ENCODE results near the gene INVS.
A peak's percentile ranks its signal among the peaks of the same experiment; 100 is the strongest.

Gene INVS

DNA sequence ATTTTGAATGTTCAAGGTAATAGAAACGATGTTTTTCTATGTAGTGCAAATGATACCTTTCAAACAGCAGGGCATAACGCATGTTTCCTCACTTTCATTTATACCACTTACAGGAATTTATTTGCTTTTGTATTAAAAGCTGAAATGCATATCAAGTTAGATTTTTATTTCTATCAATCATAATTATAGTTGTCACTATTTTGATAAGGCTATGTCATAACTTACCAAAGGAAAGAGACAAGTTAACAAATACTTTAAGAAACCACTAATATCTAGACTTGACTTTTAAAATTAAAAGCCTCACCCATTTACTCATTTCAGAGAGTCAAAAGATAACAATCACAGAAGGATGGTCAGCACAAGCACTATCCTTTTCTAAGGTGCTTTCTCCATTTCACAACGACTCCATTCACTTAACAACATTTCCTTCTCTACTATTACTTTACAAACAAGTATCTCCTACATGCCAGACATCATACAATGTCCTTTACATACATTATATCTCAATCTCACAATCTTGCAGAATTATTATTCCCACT, 12.9 kb upstream of the INVS start:
- H3K27ac ChIP-seq (ENCODE audit: low read depth, low read length), result peak overlapping the region; percentile 96

DNA sequence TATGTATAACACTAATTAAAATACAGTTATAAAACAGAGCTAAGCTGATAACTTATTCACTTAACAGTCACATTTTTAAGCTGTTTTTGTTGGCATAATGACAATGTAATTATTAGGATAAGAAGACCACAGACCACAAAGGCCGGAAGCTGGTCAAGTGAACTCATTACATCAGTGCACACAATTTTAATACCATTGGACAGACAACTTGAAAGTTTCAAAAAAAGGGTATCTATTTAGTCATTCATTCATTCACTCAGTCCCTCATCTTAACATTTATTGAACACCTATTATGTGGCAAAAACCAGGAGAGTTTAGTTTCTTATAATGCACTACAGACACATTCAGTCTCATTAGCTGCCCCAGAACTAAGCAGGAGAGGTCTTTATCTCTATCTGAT, 11.8 kb upstream of the INVS start:
- Histone ChIP-seq H3K9me2 (replicated peaks; ENCODE audit: control insufficient read depth, low read length) (no peaks in the 10 kb centered on the region), H3K27ac (ENCODE audit: low read depth, low read length) (peak overlapping the region; percentile 96), H3K27me3 (ENCODE audit: control insufficient read depth, low read length) (no peaks in the 10 kb centered on the region), H3K79me2 (ENCODE audit: control insufficient read depth, low read length) (peaks cover 99% of the 10 kb centered on the region), H3K9me3 (ENCODE audit: control insufficient read depth, insufficient read depth, low read length) (no peaks in the 10 kb centered on the region), H3F3A (ENCODE audit: control insufficient read depth, insufficient read depth) (peaks cover 46% of the 10 kb centered on the region), H3K4me3 (ENCODE audit: low read length) (peak overlapping the region; percentile 71), H3K4me1 (ENCODE audit: control insufficient read depth, low read length) (peaks cover 98% of the 10 kb centered on the region), H3K4me2 (ENCODE audit: low read length) (peak overlapping the region; percentile 87), H3K36me3 (ENCODE audit: control insufficient read depth, low read length) (no peaks in the 10 kb centered on the region; the same call in 1 of the 2 replicates), H4K20me1 (ENCODE audit: control insufficient read depth, insufficient read depth, low read depth, low read length) (peaks cover 4% of the 10 kb centered on the region)
- TF ChIP-seq, protein P1, sequence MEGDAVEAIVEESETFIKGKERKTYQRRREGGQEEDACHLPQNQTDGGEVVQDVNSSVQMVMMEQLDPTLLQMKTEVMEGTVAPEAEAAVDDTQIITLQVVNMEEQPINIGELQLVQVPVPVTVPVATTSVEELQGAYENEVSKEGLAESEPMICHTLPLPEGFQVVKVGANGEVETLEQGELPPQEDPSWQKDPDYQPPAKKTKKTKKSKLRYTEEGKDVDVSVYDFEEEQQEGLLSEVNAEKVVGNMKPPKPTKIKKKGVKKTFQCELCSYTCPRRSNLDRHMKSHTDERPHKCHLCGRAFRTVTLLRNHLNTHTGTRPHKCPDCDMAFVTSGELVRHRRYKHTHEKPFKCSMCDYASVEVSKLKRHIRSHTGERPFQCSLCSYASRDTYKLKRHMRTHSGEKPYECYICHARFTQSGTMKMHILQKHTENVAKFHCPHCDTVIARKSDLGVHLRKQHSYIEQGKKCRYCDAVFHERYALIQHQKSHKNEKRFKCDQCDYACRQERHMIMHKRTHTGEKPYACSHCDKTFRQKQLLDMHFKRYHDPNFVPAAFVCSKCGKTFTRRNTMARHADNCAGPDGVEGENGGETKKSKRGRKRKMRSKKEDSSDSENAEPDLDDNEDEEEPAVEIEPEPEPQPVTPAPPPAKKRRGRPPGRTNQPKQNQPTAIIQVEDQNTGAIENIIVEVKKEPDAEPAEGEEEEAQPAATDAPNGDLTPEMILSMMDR (IDR thresholded peaks at IDR 0.05; ENCODE audit: low read depth, low read length, poor library complexity, severe bottlenecking), result no peak
- TF ChIP-seq EZH2phosphoT487 (IDR thresholded peaks at IDR 0.05; ENCODE audit: borderline replicate concordance, low read length), result no peak

More for the DNA sequence above, 12.9 kb upstream of the INVS start:
- Histone ChIP-seq H3K4me2 (ENCODE audit: low read length) (peak overlapping the region; percentile 87), H3F3A (ENCODE audit: control insufficient read depth, insufficient read depth) (peaks cover 46% of the 10 kb centered on the region), H3K9me2 (replicated peaks; ENCODE audit: control insufficient read depth, low read length) (no peaks in the 10 kb centered on the region), H4K20me1 (ENCODE audit: control insufficient read depth, insufficient read depth, low read depth, low read length) (peaks cover 4% of the 10 kb centered on the region; the same call in 1 of the 2 replicates), H3K4me1 (ENCODE audit: control insufficient read depth, low read length) (peaks cover 98% of the 10 kb centered on the region), H3K4me3 (ENCODE audit: low read length) (peak overlapping the region; percentile 71), H3K79me2 (ENCODE audit: control insufficient read depth, low read length) (peaks cover 99% of the 10 kb centered on the region), H3K27me3 (ENCODE audit: control insufficient read depth, low read length) (no peaks in the 10 kb centered on the region), H3K9me3 (ENCODE audit: control insufficient read depth, insufficient read depth, low read length) (no peaks in the 10 kb centered on the region), H3K36me3 (ENCODE audit: control insufficient read depth, low read length) (no peaks in the 10 kb centered on the region; the same call in 1 of the 2 replicates)
- TF ChIP-seq, protein P1 (IDR thresholded peaks at IDR 0.05; ENCODE audit: low read depth, low read length, poor library complexity, severe bottlenecking), result no peak
- no peak for TF ChIP-seq EZH2phosphoT487 (IDR thresholded peaks at IDR 0.05; ENCODE audit: borderline replicate concordance, low read length)

DNA sequence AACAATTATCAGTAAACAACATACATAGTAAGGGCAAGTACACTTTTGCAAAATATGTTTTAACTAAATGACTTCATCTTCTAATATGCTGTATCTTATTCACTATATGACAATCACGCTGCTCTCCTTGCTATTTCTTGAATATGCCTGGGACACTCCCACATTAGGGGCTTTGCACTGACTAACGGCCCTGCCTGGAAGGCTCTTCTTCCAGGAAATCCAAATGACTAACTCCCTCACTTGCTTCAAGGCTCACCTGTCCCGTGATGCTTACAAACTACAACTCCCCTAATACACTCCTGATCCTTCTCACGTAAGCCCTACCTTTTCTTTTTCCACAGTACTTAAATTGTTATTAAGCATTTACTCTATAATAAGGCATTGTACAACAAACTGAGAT, 10.8 kb upstream of the INVS start:
- H3K4me2 ChIP-seq (ENCODE audit: low read length), result peak overlapping the region; percentile 87
- H3F3A ChIP-seq (ENCODE audit: control insufficient read depth, insufficient read depth), result peaks cover 38% of the 10 kb centered on the region
- peaks cover 98% of the 10 kb centered on the region for H3K4me1 ChIP-seq (ENCODE audit: control insufficient read depth, low read length)
- H3K9me2 ChIP-seq (replicated peaks; ENCODE audit: control insufficient read depth, low read length), result no peaks in the 10 kb centered on the region
- TF ChIP-seq EZH2phosphoT487 (IDR thresholded peaks at IDR 0.05; ENCODE audit: borderline replicate concordance, low read length), result no peak
- TF ChIP-seq, protein P1 (IDR thresholded peaks at IDR 0.05; ENCODE audit: low read depth, low read length, poor library complexity, severe bottlenecking), result no peak
- peak overlapping the region; percentile 71 for H3K4me3 ChIP-seq (ENCODE audit: low read length)
- peak overlapping the region; percentile 96 for H3K27ac ChIP-seq (ENCODE audit: low read depth, low read length)
- H3K79me2 ChIP-seq (ENCODE audit: control insufficient read depth, low read length), result peaks cover 99% of the 10 kb centered on the region
- H3K9me3 ChIP-seq (ENCODE audit: control insufficient read depth, insufficient read depth, low read length), result no peaks in the 10 kb centered on the region
- peaks cover 3% of the 10 kb centered on the region; the same call in 1 of the 2 replicates for H3K36me3 ChIP-seq (ENCODE audit: control insufficient read depth, low read length)
- H3K27me3 ChIP-seq (ENCODE audit: control insufficient read depth, low read length), result no peaks in the 10 kb centered on the region
- H4K20me1 ChIP-seq (ENCODE audit: control insufficient read depth, insufficient read depth, low read depth, low read length), result peaks cover 4% of the 10 kb centered on the region
